ENCODE results near the gene PTGER1. TPM values are rescaled to one million over a fixed set of nuclear protein-coding genes. Genes with fewer than 3 reads are reported as not detected.

The PTGER1 gene
- total and polyA plus RNA-seq, 9 of the 15 experiments (the other 6 are each of a cell fraction or from before 2014, with no cell fraction given), result 0.06 to 0.36 (median 0.31) TPM; not detected in 5

DNA sequence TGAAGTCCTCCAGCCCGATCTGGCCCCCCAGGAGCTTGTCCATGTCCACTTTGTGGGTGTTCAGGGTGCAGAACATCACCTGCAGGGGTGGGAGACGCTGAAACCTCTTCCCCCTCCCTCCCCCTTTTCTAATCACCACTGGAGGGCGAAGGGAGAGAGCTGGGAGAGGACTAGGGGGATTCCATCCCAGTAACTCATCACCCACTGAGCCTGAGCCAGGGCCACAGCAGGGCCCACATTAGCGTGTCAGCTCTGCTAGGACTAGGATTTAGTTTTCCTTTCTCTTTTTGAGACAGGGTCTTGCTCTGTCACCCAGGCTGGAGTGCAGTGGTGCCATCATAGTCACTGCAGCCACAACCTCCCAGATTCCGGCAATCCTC lies 5.5 kb upstream of the PTGER1 start (continued):
- no peak for TF ChIP-seq GABPA (tag; conservative IDR thresholded peaks at IDR 0.05; ENCODE audit: low read depth)
- no peak for TF ChIP-seq WHSC1 (IDR thresholded peaks at IDR 0.05; ENCODE audit: low read length)
- TF ChIP-seq ELK3 (CRISPR knock-in tag; IDR thresholded peaks at IDR 0.05), result no peak
- no peak for TF ChIP-seq ZNF76 (CRISPR knock-in tag; IDR thresholded peaks at IDR 0.05; ENCODE audit: borderline replicate concordance)
- TF ChIP-seq SRSF9 (IDR thresholded peaks at IDR 0.05; ENCODE audit: borderline replicate concordance, low read depth, low read length), result no peak
- no peak for TF ChIP-seq TCF3 (CRISPR knock-in tag; IDR thresholded peaks at IDR 0.05)
- TF ChIP-seq, protein P1, sequence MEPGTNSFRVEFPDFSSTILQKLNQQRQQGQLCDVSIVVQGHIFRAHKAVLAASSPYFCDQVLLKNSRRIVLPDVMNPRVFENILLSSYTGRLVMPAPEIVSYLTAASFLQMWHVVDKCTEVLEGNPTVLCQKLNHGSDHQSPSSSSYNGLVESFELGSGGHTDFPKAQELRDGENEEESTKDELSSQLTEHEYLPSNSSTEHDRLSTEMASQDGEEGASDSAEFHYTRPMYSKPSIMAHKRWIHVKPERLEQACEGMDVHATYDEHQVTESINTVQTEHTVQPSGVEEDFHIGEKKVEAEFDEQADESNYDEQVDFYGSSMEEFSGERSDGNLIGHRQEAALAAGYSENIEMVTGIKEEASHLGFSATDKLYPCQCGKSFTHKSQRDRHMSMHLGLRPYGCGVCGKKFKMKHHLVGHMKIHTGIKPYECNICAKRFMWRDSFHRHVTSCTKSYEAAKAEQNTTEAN (CRISPR knock-in tag; IDR thresholded peaks at IDR 0.05), result no peak
- TF ChIP-seq ESRRB (CRISPR knock-in tag; IDR thresholded peaks at IDR 0.05; ENCODE audit: borderline replicate concordance), result no peak
- TF ChIP-seq ZZZ3 (IDR thresholded peaks at IDR 0.05), result no peak
